HG03469 (cell line): ENCODE results near the gene SKOR1.

ENCODE experiments used
- ATAC-seq: cut with Tn5 transposase; IDR thresholded peaks from one replicate; pipeline ENCODE4 v1.9.1; 2021; ENCODE audit warnings: mild to moderate bottlenecking, moderate library complexity, moderate number of reproducible peaks; ENCODE audit not compliant: unreplicated experiment

Gene SKOR1

GRCh38 chr15:67792250-67792942 is 32.9 kb upstream of the SKOR1 start:
- ATAC-seq: no peak

GRCh38 chr15:67794832-67795574 is 30.3 kb upstream of the SKOR1 start:
- ATAC-seq: no peak

GRCh38 chr15:67796196-67797127 is 28.8 kb upstream of the SKOR1 start:
- no peak for ATAC-seq

GRCh38 chr15:67799801-67800205 is 25.5 kb upstream of the SKOR1 start:
- no peak for ATAC-seq

GRCh38 chr15:67801142-67801541 is 24.2 kb upstream of the SKOR1 start:
- ATAC-seq: no peak

GRCh38 chr15:67801926-67802914 is 23.1 kb upstream of the SKOR1 start:
- no peak for ATAC-seq

- no peak for ATAC-seq
Observed at GRCh38 chr15:67803299-67803698, 22.0 kb upstream of the SKOR1 start.

- no peak for ATAC-seq
Observed at GRCh38 chr15:67803996-67804843, 21.1 kb upstream of the SKOR1 start.

GRCh38 chr15:67805008-67805665 is 20.2 kb upstream of the SKOR1 start:
- ATAC-seq: no peak

- ATAC-seq: no peak
Observed at GRCh38 chr15:67805666-67806516, 19.4 kb upstream of the SKOR1 start.

GRCh38 chr15:67806536-67806935 is 18.8 kb upstream of the SKOR1 start:
- no peak for ATAC-seq

GRCh38 chr15:67807141-67807540 is 18.2 kb upstream of the SKOR1 start:
- no peak for ATAC-seq

GRCh38 chr15:67807836-67808235 is 17.5 kb upstream of the SKOR1 start:
- no peak for ATAC-seq

- no peak for ATAC-seq
Observed at GRCh38 chr15:67808821-67809220, 16.5 kb upstream of the SKOR1 start.

GRCh38 chr15:67809441-67809840 is 15.9 kb upstream of the SKOR1 start:
- ATAC-seq: no peak

- ATAC-seq: no peak
Observed at GRCh38 chr15:67809866-67810265, 15.4 kb upstream of the SKOR1 start.

GRCh38 chr15:67812241-67812644 is 13.1 kb upstream of the SKOR1 start:
- no peak for ATAC-seq

GRCh38 chr15:67813104-67813634 is 12.1 kb upstream of the SKOR1 start:
- ATAC-seq: no peak
